ENCODE results near the gene PLEKHH1.

The PLEKHH1 gene

DNA sequence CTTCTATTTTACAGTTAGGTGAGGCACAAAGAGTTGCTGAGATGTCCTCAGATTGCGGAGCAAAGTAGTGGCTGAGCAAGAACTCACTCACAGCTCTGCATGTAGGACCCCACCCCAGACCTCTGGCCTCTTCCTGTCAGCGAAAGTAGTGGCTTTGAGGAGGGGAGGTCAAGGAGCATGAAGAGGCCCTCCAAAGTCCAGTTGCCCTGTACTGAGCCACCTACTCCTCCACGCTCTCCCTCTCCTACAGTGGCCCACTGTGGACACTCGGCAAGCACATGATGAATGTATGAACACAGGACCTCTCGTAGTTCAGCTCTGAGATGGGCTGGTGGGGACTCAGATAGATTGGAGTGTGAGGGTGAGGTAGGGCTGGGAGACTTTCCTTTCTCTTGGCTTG is 5.3 kb upstream of the PLEKHH1 start:
- DNase-seq (ENCODE audit: low spot score), result no peak
- TF ChIP-seq, protein P1, sequence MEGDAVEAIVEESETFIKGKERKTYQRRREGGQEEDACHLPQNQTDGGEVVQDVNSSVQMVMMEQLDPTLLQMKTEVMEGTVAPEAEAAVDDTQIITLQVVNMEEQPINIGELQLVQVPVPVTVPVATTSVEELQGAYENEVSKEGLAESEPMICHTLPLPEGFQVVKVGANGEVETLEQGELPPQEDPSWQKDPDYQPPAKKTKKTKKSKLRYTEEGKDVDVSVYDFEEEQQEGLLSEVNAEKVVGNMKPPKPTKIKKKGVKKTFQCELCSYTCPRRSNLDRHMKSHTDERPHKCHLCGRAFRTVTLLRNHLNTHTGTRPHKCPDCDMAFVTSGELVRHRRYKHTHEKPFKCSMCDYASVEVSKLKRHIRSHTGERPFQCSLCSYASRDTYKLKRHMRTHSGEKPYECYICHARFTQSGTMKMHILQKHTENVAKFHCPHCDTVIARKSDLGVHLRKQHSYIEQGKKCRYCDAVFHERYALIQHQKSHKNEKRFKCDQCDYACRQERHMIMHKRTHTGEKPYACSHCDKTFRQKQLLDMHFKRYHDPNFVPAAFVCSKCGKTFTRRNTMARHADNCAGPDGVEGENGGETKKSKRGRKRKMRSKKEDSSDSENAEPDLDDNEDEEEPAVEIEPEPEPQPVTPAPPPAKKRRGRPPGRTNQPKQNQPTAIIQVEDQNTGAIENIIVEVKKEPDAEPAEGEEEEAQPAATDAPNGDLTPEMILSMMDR (IDR thresholded peaks at IDR 0.05; ENCODE audit: borderline replicate concordance, control extremely low read depth, extremely low read depth, insufficient read depth, missing control alignments), result no peak
- in situ Hi-C loops (cut with MboI; ENCODE audit: low sequenced_read_pairs, unreplicated experiment), result no loop called here

DNA sequence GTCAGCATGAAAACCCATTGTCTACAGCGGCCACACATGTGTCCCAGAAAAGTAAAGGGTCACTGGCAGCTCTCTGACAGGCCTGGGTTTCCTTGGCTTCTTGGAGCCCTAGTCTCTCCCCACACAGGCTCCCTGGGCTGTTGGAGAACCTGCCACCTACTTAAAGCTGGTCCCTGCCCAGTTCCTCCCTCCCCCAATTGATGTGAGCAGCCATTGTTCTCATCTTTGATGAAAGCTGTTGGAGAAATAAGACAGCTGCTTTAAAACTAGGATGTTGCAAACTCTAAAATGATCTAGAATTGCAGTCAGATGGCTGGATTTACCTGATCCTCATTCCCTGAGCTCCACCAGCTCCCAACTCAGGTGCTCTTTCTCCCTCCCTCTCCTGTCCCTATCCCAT is 4.8 kb upstream of the PLEKHH1 start:
- TF ChIP-seq, protein P1 (IDR thresholded peaks at IDR 0.05; ENCODE audit: borderline replicate concordance, control extremely low read depth, extremely low read depth, insufficient read depth, missing control alignments), result no peak
- no peak for DNase-seq (ENCODE audit: low spot score)
- in situ Hi-C loops (cut with MboI; ENCODE audit: low sequenced_read_pairs, unreplicated experiment), result no loop called here

DNA sequence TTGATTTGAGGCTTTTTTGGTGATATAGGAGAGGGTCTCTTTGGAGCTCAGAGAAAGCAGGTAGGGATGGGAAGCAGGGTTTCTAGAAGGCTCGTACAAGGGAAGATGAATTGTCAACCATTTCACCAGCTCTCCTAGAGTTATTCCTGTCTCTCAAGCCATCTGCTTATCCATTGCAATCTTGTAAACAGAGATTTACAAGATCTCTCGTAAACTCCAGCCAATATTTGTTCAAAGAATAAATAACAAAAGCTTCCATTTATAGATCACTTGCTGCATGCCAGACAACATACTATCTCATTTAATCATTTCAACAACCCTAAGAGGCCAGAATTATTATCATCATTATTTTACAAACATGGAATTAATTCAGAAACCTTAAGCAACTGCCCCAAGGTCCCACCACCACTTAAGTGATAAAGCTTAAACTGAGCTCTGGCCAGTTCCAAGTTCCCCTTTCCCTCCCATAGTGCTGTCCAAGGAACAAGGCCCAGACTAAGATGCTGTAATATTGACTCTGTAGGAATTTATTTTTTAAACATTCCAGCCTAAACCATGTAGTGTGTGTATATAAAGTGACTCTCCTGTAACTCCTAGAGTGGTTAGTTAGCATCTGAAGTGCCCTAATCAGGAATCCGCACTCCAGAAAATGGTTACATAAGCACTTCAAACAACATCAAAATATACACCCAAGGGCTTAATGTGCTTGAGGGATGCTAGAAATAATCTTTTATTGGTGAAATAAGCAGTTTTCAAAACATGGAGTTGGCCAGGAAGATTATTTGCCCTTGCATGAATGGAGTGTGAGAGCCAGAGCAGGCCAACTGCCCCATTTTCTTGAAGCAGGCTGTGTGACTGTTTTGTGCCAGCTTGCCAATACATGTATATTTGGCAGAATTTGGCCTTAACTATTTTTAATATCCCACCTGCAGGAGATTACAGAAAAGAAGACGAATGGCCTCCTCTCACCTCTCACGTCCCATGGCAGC is 2.8 kb upstream of the PLEKHH1 start:
- DNase-seq (ENCODE audit: low spot score), result no peak
- TF ChIP-seq, protein P1 (IDR thresholded peaks at IDR 0.05; ENCODE audit: borderline replicate concordance, control extremely low read depth, extremely low read depth, insufficient read depth, missing control alignments), result no peak
- in situ Hi-C loops (cut with MboI; ENCODE audit: low sequenced_read_pairs, unreplicated experiment), result no loop called here

DNA sequence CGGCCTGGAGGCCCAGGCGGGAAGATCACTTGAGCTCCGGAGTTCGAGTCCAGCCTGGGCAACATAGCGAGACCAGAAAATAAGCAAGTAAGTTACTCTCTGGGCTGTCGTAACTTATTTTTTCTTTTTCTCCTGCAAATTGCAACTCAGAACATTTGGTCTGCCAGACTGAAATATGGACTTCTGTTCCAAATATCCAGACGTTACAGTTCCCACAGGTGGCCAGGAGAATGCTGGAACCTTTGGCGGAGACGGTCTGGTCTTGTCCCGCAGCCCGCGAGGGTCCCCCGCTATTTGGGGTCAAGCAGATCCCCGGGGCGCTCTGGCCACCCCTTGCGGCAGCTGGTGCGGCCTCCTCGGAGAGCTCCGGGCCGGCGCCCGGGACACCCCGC is 488 bp upstream of the PLEKHH1 start:
- in situ Hi-C loops (cut with MboI; ENCODE audit: low sequenced_read_pairs, unreplicated experiment), result no loop called here
- DNase-seq (ENCODE audit: low spot score), result no peak
- TF ChIP-seq, protein P1 (IDR thresholded peaks at IDR 0.05; ENCODE audit: borderline replicate concordance, control extremely low read depth, extremely low read depth, insufficient read depth, missing control alignments), result no peak

DNA sequence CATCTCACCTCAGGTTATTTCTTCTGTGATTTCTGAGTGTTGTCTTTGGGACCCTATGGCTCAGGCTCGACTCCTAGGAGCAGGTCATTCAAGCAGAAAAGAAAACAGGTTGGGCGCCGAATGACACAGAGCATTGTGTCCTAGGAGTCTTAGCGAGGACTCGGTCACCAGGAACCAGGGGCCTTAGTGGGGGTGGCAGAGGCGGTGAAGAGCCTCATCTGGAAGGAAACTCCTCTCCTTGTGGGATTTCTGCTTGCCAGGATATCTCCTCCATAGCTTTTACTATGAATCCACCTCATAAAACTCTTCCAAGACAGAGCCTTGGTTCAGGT is 630 bp downstream of the PLEKHH1 start:
- TF ChIP-seq, protein P1 (IDR thresholded peaks at IDR 0.05; ENCODE audit: borderline replicate concordance, control extremely low read depth, extremely low read depth, insufficient read depth, missing control alignments), result no peak
- DNase-seq (ENCODE audit: low spot score), result no peak
- in situ Hi-C loops (cut with MboI; ENCODE audit: low sequenced_read_pairs, unreplicated experiment), result no loop called here

DNA sequence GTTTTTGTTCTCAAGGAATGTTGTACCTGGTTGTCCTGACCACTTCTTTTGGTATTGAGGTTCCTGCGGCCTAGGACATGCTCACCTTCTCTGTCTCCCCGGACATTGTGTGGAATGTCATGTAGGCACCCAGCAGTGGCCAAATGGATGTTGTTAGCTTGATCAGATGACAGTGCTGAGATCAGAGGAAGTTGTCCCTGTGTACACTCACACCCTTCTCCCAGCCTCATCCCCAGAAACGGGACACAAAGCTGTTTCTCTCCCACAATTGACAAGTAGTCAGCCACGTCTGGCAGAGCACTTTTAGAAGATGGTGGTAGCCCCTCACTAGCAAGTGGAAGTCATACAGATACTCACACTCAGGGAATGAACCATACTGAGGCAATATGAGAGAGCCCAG is 3.0 kb downstream of the PLEKHH1 start:
- TF ChIP-seq, protein P1 (IDR thresholded peaks at IDR 0.05; ENCODE audit: borderline replicate concordance, control extremely low read depth, extremely low read depth, insufficient read depth, missing control alignments), result no peak
- DNase-seq (ENCODE audit: low spot score), result no peak
- in situ Hi-C loops (cut with MboI; ENCODE audit: low sequenced_read_pairs, unreplicated experiment), result no loop called here

All from GM13976 (cell line).